H9 (cell line): ENCODE data around the gene PRKCB. TPM values are rescaled to one million over a fixed set of nuclear protein-coding genes. Genes with fewer than 3 reads are reported as not detected.

Source experiments
- DNase-seq: peaks from one replicate; pipeline ENCODE4 v3.0.0-alpha.2; 2017
- H2AFZ ChIP-seq: one replicate; pipeline ENCODE4 v1.6.1; 2013; ENCODE audit warnings: mild to moderate bottlenecking, low read length, control low read depth, moderate library complexity
- H2AK5ac ChIP-seq: 2 replicates; pipeline ENCODE4 v1.6.1; 2013; ENCODE audit warnings: low read length, control low read depth, mixed read lengths; ENCODE audit not compliant: insufficient read length
- H2BK120ac ChIP-seq: one replicate; pipeline ENCODE4 v1.6.1; 2013; ENCODE audit warnings: low read depth, mild to moderate bottlenecking, low read length, control low read depth, inconsistent platforms; ENCODE audit not compliant: poor library complexity, severe bottlenecking
- H2BK12ac ChIP-seq: 2 replicates; pipeline ENCODE4 v1.6.1; 2013; ENCODE audit warnings: low read length, control low read depth, mixed read lengths, low read depth; ENCODE audit not compliant: insufficient read length
- H2BK15ac ChIP-seq: 2 replicates; pipeline ENCODE4 v1.6.1; 2013; ENCODE audit warnings: low read depth, low read length, control low read depth
- H2BK20ac ChIP-seq: one replicate; pipeline ENCODE4 v1.6.1; 2013; ENCODE audit warnings: low read depth, mild to moderate bottlenecking, low read length, control low read depth, inconsistent platforms; ENCODE audit not compliant: poor library complexity, severe bottlenecking
- H2BK5ac ChIP-seq: 2 replicates; pipeline ENCODE4 v1.6.1; 2013; ENCODE audit warnings: low read length, control low read depth, mixed read lengths; ENCODE audit not compliant: insufficient read length
- H3K14ac ChIP-seq: 2 replicates; pipeline ENCODE4 v1.6.1; 2013; ENCODE audit warnings: low read length, control low read depth; ENCODE audit not compliant: insufficient read depth
- H3K18ac ChIP-seq: 2 replicates; pipeline ENCODE4 v1.6.1; 2013; ENCODE audit warnings: low read depth, mild to moderate bottlenecking, mixed read lengths, low read length, control low read depth; ENCODE audit not compliant: insufficient read length
- H3K23ac ChIP-seq: 2 replicates; pipeline ENCODE4 v1.6.1; 2013; ENCODE audit warnings: low read length, control low read depth, mixed read lengths, low read depth; ENCODE audit not compliant: insufficient read length
- H3K23me2 ChIP-seq: 2 replicates; pipeline ENCODE4 v1.6.1; 2013; ENCODE audit warnings: low read depth, mild to moderate bottlenecking, mixed read lengths, low read length, control low read depth; ENCODE audit not compliant: insufficient read length, poor library complexity, severe bottlenecking
- H3K27ac ChIP-seq: 2 replicates; pipeline ENCODE4 v1.5.1; 2013; ENCODE audit warnings: low read length, control low read depth, mixed read lengths, low read depth; ENCODE audit not compliant: insufficient read length
- H3K27me3 ChIP-seq: 2 replicates; pipeline ENCODE4 v1.6.1; 2013; ENCODE audit warnings: low read length, control low read depth, inconsistent platforms; ENCODE audit not compliant: insufficient read depth
- H3K4ac ChIP-seq: 2 replicates; pipeline ENCODE4 v1.6.1; 2013; ENCODE audit warnings: low read depth, mild to moderate bottlenecking, control low read depth, inconsistent platforms, low read length, moderate library complexity
- H3K4me1 ChIP-seq: 2 replicates; pipeline ENCODE4 v1.6.1; 2013; ENCODE audit warnings: low read length, control low read depth, inconsistent platforms; ENCODE audit not compliant: insufficient read depth
- H3K4me2 ChIP-seq: 2 replicates; pipeline ENCODE4 v1.6.1; 2013; ENCODE audit warnings: low read length, control low read depth, mixed read lengths; ENCODE audit not compliant: insufficient read length, insufficient read depth
- H3K56ac ChIP-seq: 2 replicates; pipeline ENCODE4 v1.6.1; 2013; ENCODE audit warnings: low read depth, mild to moderate bottlenecking, mixed read lengths, low read length, control low read depth; ENCODE audit not compliant: insufficient read length
- H3K79me1 ChIP-seq: 2 replicates; pipeline ENCODE4 v1.6.1; 2013; ENCODE audit warnings: low read depth, mild to moderate bottlenecking, moderate library complexity, low read length, control low read depth, inconsistent platforms; ENCODE audit not compliant: insufficient read depth, poor library complexity, severe bottlenecking
- H3K79me2 ChIP-seq: 2 replicates; pipeline ENCODE4 v1.6.1; 2013; ENCODE audit warnings: low read length, control low read depth, inconsistent platforms; ENCODE audit not compliant: insufficient read depth
- H3K9ac ChIP-seq: 2 replicates; pipeline ENCODE4 v1.6.1; 2013; ENCODE audit warnings: low read length, control low read depth, mixed read lengths; ENCODE audit not compliant: insufficient read length; ENCODE audit errors: extremely low read depth
- H3K9me3 ChIP-seq: one replicate; pipeline ENCODE4 v1.6.1; 2013; ENCODE audit warnings: low read depth, low read length, inconsistent platforms; ENCODE audit not compliant: control insufficient read depth
- H3T11ph ChIP-seq: one replicate; pipeline ENCODE4 v1.6.1; 2013; ENCODE audit warnings: mild to moderate bottlenecking, low read length, control low read depth, inconsistent platforms
- H4K20me1 ChIP-seq: one replicate; pipeline ENCODE4 v1.6.1; 2013; ENCODE audit not compliant: control insufficient read depth, insufficient read length, insufficient read depth
- H4K5ac ChIP-seq: 2 replicates; pipeline ENCODE4 v1.6.1; 2013; ENCODE audit warnings: low read depth, mild to moderate bottlenecking, mixed read lengths, low read length, control low read depth; ENCODE audit not compliant: insufficient read length
- H4K8ac ChIP-seq: replicated peaks from 2 replicates; pipeline ENCODE4 v1.6.1; 2013; ENCODE audit warnings: low read length, control low read depth, mixed read lengths, low read depth; ENCODE audit not compliant: insufficient read length
- H4K91ac ChIP-seq: 2 replicates; pipeline ENCODE4 v1.6.1; 2013; ENCODE audit warnings: low read depth, mild to moderate bottlenecking, moderate library complexity, mixed read lengths, low read length, control low read depth; ENCODE audit not compliant: insufficient read length
- H3K27ac Mint-ChIP-seq, 3 experiments: 2 replicates in 2 of 3; 3 replicates in 1 of 3; pipeline ENCODE4 v1.8.0; 2020 to 2021; ENCODE audit warnings: mixed read lengths in 3 of 3, mild to moderate bottlenecking in 1 of 3, moderate library complexity in 1 of 3
- H3K27me3 Mint-ChIP-seq: 2 replicates; pipeline ENCODE4 v1.8.0; 2021; ENCODE audit warnings: low read depth, mild to moderate bottlenecking, moderate library complexity, mixed read lengths
- H3K36me3 Mint-ChIP-seq, 3 experiments: 2 replicates in 2 of 3; 3 replicates in 1 of 3; pipeline ENCODE4 v1.8.0; 2020 to 2021; ENCODE audit warnings: low read depth in 3 of 3, mixed read lengths in 3 of 3; ENCODE audit not compliant: insufficient read depth in 1 of 3
- H3K4me1 Mint-ChIP-seq, 2 experiments: 2 replicates each; pipeline ENCODE4 v1.8.0; 2020; ENCODE audit warnings: mixed read lengths in 2 of 2
- H3K4me3 Mint-ChIP-seq, 2 experiments: 2 replicates in 1 of 2; 3 replicates in 1 of 2; pipeline ENCODE4 v1.8.0; 2020 to 2021; ENCODE audit warnings: mild to moderate bottlenecking in 2 of 2, mixed read lengths in 2 of 2, moderate library complexity in 1 of 2
- H3K9me3 Mint-ChIP-seq, 2 experiments: 2 replicates in 1 of 2; 3 replicates in 1 of 2; pipeline ENCODE4 v1.8.0; 2020; ENCODE audit warnings: mild to moderate bottlenecking in 2 of 2, mixed read lengths in 2 of 2, moderate library complexity in 1 of 2
- CTCF ChIP-seq: fragments of 200-600 bp; sonication (generic); conservative IDR thresholded peaks from 3 replicates; pipeline ENCODE4 v1.8.0; 2021; ENCODE audit warnings: antibody characterized with exemption, mild to moderate bottlenecking
- WGBS: extraction: QIAGEN DNeasy Blood & Tissue Kit; methylation state at CpG from one replicate; pipeline ENCODE4 v1.1.7; 2013; ENCODE audit warnings: missing lambda C conversion rate, low lambda C conversion rate, mixed read lengths; ENCODE audit not compliant: insufficient read length; ENCODE audit errors: extremely low coverage; 5-methylcytosine and 5-hydroxymethylcytosine counted together
- total RNA-seq: library from RNA; stranded (reverse); gene quantifications from 2 replicates; pipeline ENCODE4 v1.2.1, GENCODE V29; 2021

The PRKCB gene
- total RNA-seq, 1 experiment from 2014 or later = 7.0 TPM

- H2BK20ac ChIP-seq = no peak overlapping the region
- no peak overlapping the region for H2BK15ac ChIP-seq
- no peak; the same call in 2 of the 3 replicates for TF ChIP-seq CTCF
- H3K4ac ChIP-seq = no peak overlapping the region; the same call in 1 of the 2 replicates
- peak overlapping the region; percentile 55 for H3K4me2 ChIP-seq
- H4K91ac ChIP-seq = no peak overlapping the region
- H3K14ac ChIP-seq = peak overlapping the region; percentile 32; the same call in 1 of the 2 replicates
- peaks cover 50 to 61% of the 10 kb centered on the region in 2 experiments for H3K4me1 Mint-ChIP-seq
- H3K9ac ChIP-seq = no peak overlapping the region
- H3K4me3 Mint-ChIP-seq = peak overlapping the region in 1 of 2 experiments; percentile 18; a peak in 1 of 5 replicates
- no peak overlapping the region for H2AFZ ChIP-seq
- H2BK12ac ChIP-seq = no peak overlapping the region
- H4K20me1 ChIP-seq = no peaks in the 10 kb centered on the region
- H3K4me1 ChIP-seq = peaks cover 11% of the 10 kb centered on the region
- H3K9me3 Mint-ChIP-seq = peaks cover 0 to 3% of the 10 kb centered on the region in 2 experiments; a peak in 2 of 5 replicates
- no CpG with 5 or more reads among the region's 6 CpGs for WGBS
- H4K5ac ChIP-seq = no peak overlapping the region
- peak overlapping the region; percentile 89 for H3K27ac ChIP-seq
- peaks cover 3% of the 10 kb centered on the region; the same call in 1 of the 2 replicates for H3K27me3 Mint-ChIP-seq
- peak overlapping the region; percentile 0 for H2BK120ac ChIP-seq
- H3K27me3 ChIP-seq = no peaks in the 10 kb centered on the region
- no peaks in the 10 kb centered on the region for H3K79me2 ChIP-seq
- H3T11ph ChIP-seq = peak overlapping the region; percentile 17
- no peaks in the 10 kb centered on the region for H3K23me2 ChIP-seq
- no peak overlapping the region for H2AK5ac ChIP-seq
- H3K23ac ChIP-seq = no peak overlapping the region
- no peak overlapping the region for H3K56ac ChIP-seq
- H3K18ac ChIP-seq = peak overlapping the region; percentile 66
- peaks cover 0 to 12% (median 2%) of the 10 kb centered on the region in 3 experiments; a peak in 2 of 7 replicates for H3K36me3 Mint-ChIP-seq
- H4K8ac ChIP-seq = no peak overlapping the region
- peak overlapping the region; percentile 82 to 98 (median 94) for H3K27ac Mint-ChIP-seq
- peak; percentile 62 for DNase-seq
- no peaks in the 10 kb centered on the region for H3K79me1 ChIP-seq
- H3K9me3 ChIP-seq = no peaks in the 10 kb centered on the region
- no peak overlapping the region for H2BK5ac ChIP-seq
Measured at GRCh38 chr16:23786964-23787561, 48.7 kb upstream of the PRKCB start.
